ENCODE results near the gene GTF2IRD1.

DNA sequence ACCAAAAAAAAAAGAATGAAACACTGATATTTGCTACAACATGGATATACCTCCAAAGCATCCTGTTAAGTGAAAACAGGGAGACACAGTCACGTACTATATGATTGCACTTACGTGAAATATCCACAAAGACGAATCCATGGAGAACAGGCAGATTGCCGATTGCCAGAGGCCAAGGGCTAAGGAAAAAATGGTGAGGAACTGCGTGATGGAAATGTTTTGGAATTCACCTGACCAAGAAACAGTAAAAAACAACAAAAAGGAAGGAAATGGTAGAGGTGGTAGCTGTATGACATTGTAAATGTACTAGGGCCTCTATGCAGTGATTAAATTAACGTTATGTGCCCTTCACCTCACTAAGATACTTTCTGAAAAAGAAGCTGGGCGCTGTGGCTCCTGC is 44.1 kb upstream of the GTF2IRD1 start:
- TF ChIP-seq POLR2A (IDR thresholded peaks at IDR 0.05; ENCODE audit: low read depth, low read length) (no peak), POLR2AphosphoS5 (IDR thresholded peaks at IDR 0.05; ENCODE audit: low read depth, low read length) (no peak), TAF1 (IDR thresholded peaks at IDR 0.05; ENCODE audit: borderline replicate concordance, low read depth, low read length) (no peak)
